K562 (cell line): Measurements from ENCODE around the gene TTC31. TPM values are rescaled to one million over a fixed set of nuclear protein-coding genes. Genes with fewer than 3 reads are reported as not detected.

Experiments used
- ARID2 ChIP-seq: fragments of 450-650 bp; IDR thresholded peaks from 2 replicates; pipeline ENCODE4 v1.6.1; 2017; ENCODE audit warnings: antibody characterized with exemption, mild to moderate bottlenecking
- CREM ChIP-seq: IDR thresholded peaks from 2 replicates; pipeline ENCODE4 v1.6.1; 2014; ENCODE audit warnings: antibody characterized with exemption, low read depth
- GABPB1 ChIP-seq: sonication (generic); formaldehyde crosslinking; IDR thresholded peaks from 2 replicates; pipeline ENCODE4 v1.8.0; 2022; ENCODE audit warnings: mild to moderate bottlenecking, missing genetic modification reagents
- GATA2 ChIP-seq: sonication (generic); formaldehyde crosslinking; IDR thresholded peaks from 2 replicates; pipeline ENCODE4 v1.4.0; 2020; ENCODE audit warnings: mild to moderate bottlenecking, missing genetic modification reagents
- HMG20A ChIP-seq: fragments of 450-650 bp; formaldehyde crosslinking; conservative IDR thresholded peaks from 2 replicates; pipeline ENCODE4 v1.4.0; 2020; ENCODE audit warnings: mild to moderate bottlenecking, mixed read lengths
- NFATC3 ChIP-seq: fragments of 450-650 bp; IDR thresholded peaks from 2 replicates; pipeline ENCODE4 v1.6.1; 2017; ENCODE audit warnings: mild to moderate bottlenecking
- PHF8 ChIP-seq: fragments of 200-600 bp; sonication (generic); IDR thresholded peaks from 2 replicates; pipeline ENCODE4 v1.6.1; 2012; ENCODE audit warnings: mixed run types, mild to moderate bottlenecking, inconsistent platforms, low read length, moderate library complexity, borderline replicate concordance
- RB1 ChIP-seq: fragments of 450-650 bp; IDR thresholded peaks from 2 replicates; pipeline ENCODE4 v1.6.1; 2017; ENCODE audit warnings: low read depth, mild to moderate bottlenecking
- RFX1 ChIP-seq: fragments of 450-650 bp; IDR thresholded peaks from 2 replicates; pipeline ENCODE4 v1.6.1; 2016; ENCODE audit warnings: mild to moderate bottlenecking, moderate library complexity
- ZNF184 ChIP-seq: sonication (generic); formaldehyde crosslinking; IDR thresholded peaks from 2 replicates; pipeline ENCODE4 v1.5.0; 2020; ENCODE audit warnings: missing genetic modification reagents
- ZNF583 ChIP-seq: fragments of 250-450 bp; sonication (Bioruptor Pico); IDR thresholded peaks from 2 replicates; pipeline ENCODE4 v1.4.0; 2020
- ZNF644 ChIP-seq: fragments of 200-800 bp; sonication (Bioruptor generic); IDR thresholded peaks from 2 replicates; pipeline ENCODE4 v1.6.1; 2016; ENCODE audit warnings: low read depth, missing genetic modification characterization, missing compliant biosample characterization
- ZNF785 ChIP-seq: fragments of 250-450 bp; sonication (Bioruptor Pico); IDR thresholded peaks from 2 replicates; pipeline ENCODE4 v1.4.0; 2020; ENCODE audit warnings: mild to moderate bottlenecking
- polyA plus RNA-seq, 8 experiments: library from polyadenylated mRNA; depleted of rRNA in 4 of 8; stranded (reverse) in 5 of 8; unstranded in 3 of 8; fragments of >200 nt; fragmentation: Nextera tagmentation in 2 of 8; fragmentation: Illumina TruSeq in 1 of 8; extraction: Ambion mirVana in 2 of 8; extraction: Trizol in 1 of 8; gene quantifications; 2 replicates each; pipeline versions ENCODE4 v1.2.1 to v1.2.3, GENCODE V29; 2011 to 2014; ENCODE audit warnings: inconsistent platforms in 1 of 8, missing spikeins in 1 of 8
- total RNA-seq, 7 experiments: library from RNA; depleted of rRNA in 6 of 7; stranded (reverse); fragments of >200 nt in 6 of 7; fragmentation: Illumina TruSeq in 2 of 7; extraction: Trizol in 2 of 7; gene quantifications; 2 replicates each; pipeline versions ENCODE4 v1.2.1 to v1.2.3, GENCODE V29; 2011 to 2021; ENCODE audit warnings: low replicate concordance in 1 of 7
- TF ChIP-seq, protein P1 (sequence below), 2 experiments: fragments of 450-650 bp in 1 of 2; sonication (generic) in 1 of 2; formaldehyde crosslinking in 1 of 2; IDR thresholded peaks; 2 replicates each; pipeline versions ENCODE4 v1.7.1 to v1.9.0; 2016 to 2022; ENCODE audit warnings: inconsistent platforms in 1 of 2, mild to moderate bottlenecking in 1 of 2, missing genetic modification reagents in 1 of 2
- TF ChIP-seq, protein P2 (sequence below): fragments of 250-450 bp; sonication (Bioruptor Pico); IDR thresholded peaks from 2 replicates; pipeline ENCODE4 v1.5.1; 2021; ENCODE audit warnings: mild to moderate bottlenecking
- TF ChIP-seq, protein P3 (sequence below): fragments of 450-650 bp; IDR thresholded peaks from 2 replicates; pipeline ENCODE4 v1.6.1; 2016

TTC31 gene
- total and polyA plus RNA-seq, 9 of the 15 experiments (the other 6 are each of a cell fraction or from before 2014, with no cell fraction given) = 4.7 to 30.5 (median 15.9) TPM

DNA sequence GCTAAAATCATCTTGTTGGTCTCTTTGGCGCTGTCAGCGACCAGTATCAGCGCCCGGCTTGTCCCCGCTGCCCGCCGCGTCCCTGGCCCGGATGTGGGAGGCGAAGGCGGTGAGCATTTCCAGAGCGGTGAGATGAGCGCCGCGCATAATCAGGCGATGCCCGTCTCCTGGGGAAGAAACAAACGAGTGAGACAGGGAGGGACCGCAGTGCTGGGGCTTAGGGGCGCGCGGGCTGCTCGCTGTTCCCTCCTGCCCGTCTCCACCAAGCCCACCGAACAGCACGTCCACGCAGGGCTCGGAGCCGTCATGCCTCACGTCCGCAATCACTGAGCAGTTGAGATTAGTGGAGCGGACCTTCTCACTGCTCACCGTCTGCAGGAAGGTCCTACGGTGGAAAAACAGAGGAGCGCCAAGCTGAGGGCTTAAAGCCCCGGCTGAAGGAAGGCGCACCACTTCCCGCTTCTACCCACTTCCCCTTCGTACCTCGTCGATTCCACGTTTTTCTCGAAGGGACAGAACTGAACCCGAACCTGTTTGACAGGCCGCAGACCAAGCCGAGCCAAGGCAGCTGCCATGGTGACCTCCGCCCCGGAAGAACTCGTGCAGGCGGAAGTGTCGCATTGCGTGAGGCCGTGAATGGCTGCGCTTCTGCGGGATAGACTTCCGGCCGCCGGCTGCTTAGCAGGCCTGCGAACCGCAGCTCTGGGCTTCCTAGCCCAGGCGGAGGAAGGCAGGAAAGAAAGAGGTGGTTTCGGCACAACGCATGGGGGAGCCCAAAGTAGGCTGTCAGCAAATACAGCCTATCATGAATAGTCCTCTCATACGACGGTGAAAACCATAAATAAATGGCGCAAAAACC, 10.6 kb upstream of the TTC31 start, which contains the start of gene MRPL53 (continued):
- TF ChIP-seq, protein P1, sequence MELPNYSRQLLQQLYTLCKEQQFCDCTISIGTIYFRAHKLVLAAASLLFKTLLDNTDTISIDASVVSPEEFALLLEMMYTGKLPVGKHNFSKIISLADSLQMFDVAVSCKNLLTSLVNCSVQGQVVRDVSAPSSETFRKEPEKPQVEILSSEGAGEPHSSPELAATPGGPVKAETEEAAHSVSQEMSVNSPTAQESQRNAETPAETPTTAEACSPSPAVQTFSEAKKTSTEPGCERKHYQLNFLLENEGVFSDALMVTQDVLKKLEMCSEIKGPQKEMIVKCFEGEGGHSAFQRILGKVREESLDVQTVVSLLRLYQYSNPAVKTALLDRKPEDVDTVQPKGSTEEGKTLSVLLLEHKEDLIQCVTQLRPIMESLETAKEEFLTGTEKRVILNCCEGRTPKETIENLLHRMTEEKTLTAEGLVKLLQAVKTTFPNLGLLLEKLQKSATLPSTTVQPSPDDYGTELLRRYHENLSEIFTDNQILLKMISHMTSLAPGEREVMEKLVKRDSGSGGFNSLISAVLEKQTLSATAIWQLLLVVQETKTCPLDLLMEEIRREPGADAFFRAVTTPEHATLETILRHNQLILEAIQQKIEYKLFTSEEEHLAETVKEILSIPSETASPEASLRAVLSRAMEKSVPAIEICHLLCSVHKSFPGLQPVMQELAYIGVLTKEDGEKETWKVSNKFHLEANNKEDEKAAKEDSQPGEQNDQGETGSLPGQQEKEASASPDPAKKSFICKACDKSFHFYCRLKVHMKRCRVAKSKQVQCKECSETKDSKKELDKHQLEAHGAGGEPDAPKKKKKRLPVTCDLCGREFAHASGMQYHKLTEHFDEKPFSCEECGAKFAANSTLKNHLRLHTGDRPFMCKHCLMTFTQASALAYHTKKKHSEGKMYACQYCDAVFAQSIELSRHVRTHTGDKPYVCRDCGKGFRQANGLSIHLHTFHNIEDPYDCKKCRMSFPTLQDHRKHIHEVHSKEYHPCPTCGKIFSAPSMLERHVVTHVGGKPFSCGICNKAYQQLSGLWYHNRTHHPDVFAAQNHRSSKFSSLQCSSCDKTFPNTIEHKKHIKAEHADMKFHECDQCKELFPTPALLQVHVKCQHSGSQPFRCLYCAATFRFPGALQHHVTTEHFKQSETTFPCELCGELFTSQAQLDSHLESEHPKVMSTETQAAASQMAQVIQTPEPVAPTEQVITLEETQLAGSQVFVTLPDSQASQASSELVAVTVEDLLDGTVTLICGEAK (IDR thresholded peaks at IDR 0.05) = peak; percentile 99
- TF ChIP-seq, protein P1 (CRISPR knock-in tag; IDR thresholded peaks at IDR 0.05) = no peak
- peak; percentile 72 for TF ChIP-seq RFX1
- peak; percentile 94 for TF ChIP-seq CREM
- TF ChIP-seq RB1 = peak; percentile 31; the same call in 1 of the 2 replicates
- TF ChIP-seq NFATC3 = 0 out of 2 replicates have a peak, but pooled peaks have one; percentile 49
- TF ChIP-seq, protein P2, sequence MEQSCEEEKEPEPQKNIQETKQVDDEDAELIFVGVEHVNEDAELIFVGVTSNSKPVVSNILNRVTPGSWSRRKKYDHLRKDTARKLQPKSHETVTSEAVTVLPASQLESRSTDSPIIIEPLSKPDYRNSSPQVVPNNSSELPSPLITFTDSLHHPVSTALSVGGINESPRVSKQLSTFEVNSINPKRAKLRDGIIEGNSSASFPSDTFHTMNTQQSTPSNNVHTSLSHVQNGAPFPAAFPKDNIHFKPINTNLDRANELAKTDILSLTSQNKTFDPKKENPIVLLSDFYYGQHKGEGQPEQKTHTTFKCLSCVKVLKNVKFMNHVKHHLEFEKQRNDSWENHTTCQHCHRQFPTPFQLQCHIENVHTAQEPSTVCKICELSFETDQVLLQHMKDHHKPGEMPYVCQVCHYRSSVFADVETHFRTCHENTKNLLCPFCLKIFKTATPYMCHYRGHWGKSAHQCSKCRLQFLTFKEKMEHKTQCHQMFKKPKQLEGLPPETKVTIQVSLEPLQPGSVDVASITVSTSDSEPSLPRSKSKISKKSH (CRISPR knock-in tag) = 0 out of 2 replicates have a peak, but pooled peaks have one; percentile 45
- peak; percentile 100 for TF ChIP-seq GABPB1 (CRISPR knock-in tag)
- no peak for TF ChIP-seq GATA2 (CRISPR knock-in tag)
- TF ChIP-seq, protein P3, sequence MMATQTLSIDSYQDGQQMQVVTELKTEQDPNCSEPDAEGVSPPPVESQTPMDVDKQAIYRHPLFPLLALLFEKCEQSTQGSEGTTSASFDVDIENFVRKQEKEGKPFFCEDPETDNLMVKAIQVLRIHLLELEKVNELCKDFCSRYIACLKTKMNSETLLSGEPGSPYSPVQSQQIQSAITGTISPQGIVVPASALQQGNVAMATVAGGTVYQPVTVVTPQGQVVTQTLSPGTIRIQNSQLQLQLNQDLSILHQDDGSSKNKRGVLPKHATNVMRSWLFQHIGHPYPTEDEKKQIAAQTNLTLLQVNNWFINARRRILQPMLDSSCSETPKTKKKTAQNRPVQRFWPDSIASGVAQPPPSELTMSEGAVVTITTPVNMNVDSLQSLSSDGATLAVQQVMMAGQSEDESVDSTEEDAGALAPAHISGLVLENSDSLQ = peak; percentile 79
- no peak for TF ChIP-seq HMG20A (CRISPR knock-in tag)
- no peak for TF ChIP-seq ZNF785 (CRISPR knock-in tag)
- peak; percentile 86 for TF ChIP-seq PHF8
- no peak for TF ChIP-seq ZNF184 (CRISPR knock-in tag)
- peak; percentile 89 for TF ChIP-seq ZNF644 (tag)
- no peak for TF ChIP-seq ARID2
- 0 out of 2 replicates have a peak, but pooled peaks have one; percentile 61 for TF ChIP-seq ZNF583 (CRISPR knock-in tag)
